22Rv1 (cell line): ENCODE data around the gene ETNK2.

Experiments used
- H3K27ac ChIP-seq: fragments of 450-650 bp; 2 replicates; pipeline ENCODE4 v1.5.1; 2017
- ZFX ChIP-seq: fragments of 450-650 bp; IDR thresholded peaks from 2 replicates; pipeline ENCODE4 v1.6.1; 2017; ENCODE audit warnings: antibody characterized with exemption, borderline replicate concordance
- TF ChIP-seq, protein P1 (sequence below): fragments of 450-650 bp; IDR thresholded peaks from 2 replicates; pipeline ENCODE4 v1.5.1; 2017; ENCODE audit warnings: mild to moderate bottlenecking

The ETNK2 gene

DNA sequence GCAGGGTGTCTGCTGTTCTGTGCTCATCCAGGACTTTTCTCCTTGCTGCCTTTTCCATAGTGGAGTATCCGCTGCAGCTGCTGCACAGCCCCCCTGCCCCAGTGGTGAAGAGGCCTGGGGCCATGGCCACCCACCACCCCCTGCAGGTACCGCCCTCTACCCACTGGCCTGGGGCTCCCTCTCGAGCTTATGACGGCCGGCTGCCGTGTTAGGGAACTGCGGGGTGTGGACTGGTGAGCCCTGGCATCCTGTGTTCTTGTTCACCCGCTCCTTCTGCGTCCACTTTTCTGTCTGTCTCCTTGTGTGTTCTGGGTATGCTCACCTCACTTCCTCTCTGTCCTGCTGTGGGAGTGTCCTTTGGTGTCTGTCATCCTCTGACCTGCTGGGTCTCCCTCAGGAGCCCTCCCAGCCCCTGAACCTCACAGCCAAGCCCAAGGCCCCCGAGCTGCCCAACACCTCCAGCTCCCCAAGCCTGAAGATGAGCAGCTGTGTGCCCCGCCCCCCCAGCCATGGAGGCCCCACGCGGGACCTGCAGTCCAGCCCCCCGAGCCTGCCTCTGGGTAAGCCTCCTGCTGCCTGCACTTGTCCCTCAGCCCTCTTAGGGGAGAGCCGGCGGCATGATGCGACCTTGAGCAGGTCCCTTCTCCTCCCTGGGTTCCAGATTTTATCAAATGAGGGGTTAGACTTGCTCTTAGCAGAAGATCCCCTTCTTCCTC is 29.8 kb downstream of the ETNK2 start:
- H3K27ac ChIP-seq = no peak overlapping the region
- TF ChIP-seq ZFX = no peak
- TF ChIP-seq, protein P1, sequence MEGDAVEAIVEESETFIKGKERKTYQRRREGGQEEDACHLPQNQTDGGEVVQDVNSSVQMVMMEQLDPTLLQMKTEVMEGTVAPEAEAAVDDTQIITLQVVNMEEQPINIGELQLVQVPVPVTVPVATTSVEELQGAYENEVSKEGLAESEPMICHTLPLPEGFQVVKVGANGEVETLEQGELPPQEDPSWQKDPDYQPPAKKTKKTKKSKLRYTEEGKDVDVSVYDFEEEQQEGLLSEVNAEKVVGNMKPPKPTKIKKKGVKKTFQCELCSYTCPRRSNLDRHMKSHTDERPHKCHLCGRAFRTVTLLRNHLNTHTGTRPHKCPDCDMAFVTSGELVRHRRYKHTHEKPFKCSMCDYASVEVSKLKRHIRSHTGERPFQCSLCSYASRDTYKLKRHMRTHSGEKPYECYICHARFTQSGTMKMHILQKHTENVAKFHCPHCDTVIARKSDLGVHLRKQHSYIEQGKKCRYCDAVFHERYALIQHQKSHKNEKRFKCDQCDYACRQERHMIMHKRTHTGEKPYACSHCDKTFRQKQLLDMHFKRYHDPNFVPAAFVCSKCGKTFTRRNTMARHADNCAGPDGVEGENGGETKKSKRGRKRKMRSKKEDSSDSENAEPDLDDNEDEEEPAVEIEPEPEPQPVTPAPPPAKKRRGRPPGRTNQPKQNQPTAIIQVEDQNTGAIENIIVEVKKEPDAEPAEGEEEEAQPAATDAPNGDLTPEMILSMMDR = no peak

DNA sequence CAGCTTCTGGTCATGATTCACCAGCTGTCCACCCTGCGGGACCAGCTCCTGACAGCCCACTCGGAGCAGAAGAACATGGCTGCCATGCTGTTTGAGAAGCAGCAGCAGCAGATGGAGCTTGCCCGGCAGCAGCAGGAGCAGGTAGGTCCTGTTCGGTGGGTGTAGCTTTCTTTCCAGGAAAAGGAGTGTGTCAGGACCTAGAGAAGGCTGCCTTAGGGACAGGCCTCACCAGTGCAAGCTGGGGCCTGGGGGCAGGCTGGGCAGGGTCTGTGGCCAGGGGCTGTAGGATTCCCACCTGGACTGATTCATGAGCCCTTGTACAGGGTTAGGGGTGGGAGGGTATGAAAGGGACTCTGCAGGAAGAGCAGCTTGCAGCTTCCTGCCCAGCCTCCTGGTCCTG is 35.3 kb downstream of the ETNK2 start:
- TF ChIP-seq, protein P1 = no peak

DNA sequence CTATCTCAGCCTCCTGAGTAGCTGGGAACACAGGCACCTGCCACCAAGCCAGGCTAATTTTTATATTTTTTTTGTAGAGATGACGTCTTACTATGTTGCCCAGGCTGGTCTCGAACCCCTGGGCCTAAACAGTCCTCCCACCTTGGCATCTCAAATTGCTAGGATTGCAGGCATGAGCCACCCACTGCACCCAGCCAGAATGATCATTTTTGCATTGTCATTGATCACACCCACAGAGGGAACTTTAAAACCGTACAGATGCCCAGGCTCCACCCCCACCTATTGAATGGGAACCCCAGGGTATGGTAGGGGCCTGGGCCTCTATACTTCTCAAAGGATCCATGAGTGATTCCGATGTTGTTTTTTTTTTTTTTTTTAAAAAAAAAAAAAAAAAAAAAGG is 36.7 kb downstream of the ETNK2 start:
- H3K27ac ChIP-seq = no peak overlapping the region
- TF ChIP-seq, protein P1 = no peak
- TF ChIP-seq ZFX = no peak

More for the DNA sequence above, 35.3 kb downstream of the ETNK2 start:
- H3K27ac ChIP-seq = no peak overlapping the region

DNA sequence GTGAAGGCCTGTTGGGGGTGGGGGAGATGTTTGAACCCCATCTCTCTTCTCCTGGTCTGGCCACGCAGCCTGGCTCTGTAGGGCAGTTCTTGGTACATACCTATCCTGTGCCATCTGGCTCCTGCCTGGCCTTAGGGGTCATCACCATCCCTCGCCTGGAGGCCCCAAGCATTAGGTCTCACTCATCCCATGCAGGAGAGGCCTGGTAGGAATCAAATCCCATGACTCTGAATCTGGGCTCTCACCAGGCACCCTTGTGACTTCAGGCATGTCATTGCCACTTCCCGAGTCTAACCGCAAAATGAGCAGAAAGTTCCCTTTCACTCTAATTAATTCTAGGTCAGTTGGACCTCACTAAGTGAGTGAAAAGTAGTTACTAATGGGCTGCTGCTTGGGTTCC is 37.2 kb downstream of the ETNK2 start:
- no peak overlapping the region for H3K27ac ChIP-seq
- TF ChIP-seq, protein P1 = no peak
- no peak for TF ChIP-seq ZFX

DNA sequence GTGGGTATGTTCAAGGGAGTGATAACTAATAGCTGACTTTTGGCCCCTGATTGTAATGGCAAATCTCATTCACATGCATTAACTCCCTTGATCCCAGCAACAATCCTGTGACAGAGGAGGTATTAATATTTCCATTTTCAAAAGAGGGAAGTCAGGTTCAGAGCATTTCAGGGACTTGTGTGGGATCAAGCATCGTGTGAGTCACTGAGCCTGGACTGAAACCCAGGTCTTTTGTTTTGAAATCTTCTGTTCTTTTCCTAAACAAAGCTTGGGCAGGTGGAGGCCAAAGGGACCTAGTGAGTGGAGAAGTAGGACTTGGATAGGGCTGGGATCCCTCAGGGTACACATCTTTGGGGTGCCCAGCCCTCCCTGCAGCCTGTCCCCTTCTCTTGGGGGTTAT is 37.9 kb downstream of the ETNK2 start:
- H3K27ac ChIP-seq = no peak overlapping the region
- TF ChIP-seq, protein P1 = no peak
- TF ChIP-seq ZFX = no peak

DNA sequence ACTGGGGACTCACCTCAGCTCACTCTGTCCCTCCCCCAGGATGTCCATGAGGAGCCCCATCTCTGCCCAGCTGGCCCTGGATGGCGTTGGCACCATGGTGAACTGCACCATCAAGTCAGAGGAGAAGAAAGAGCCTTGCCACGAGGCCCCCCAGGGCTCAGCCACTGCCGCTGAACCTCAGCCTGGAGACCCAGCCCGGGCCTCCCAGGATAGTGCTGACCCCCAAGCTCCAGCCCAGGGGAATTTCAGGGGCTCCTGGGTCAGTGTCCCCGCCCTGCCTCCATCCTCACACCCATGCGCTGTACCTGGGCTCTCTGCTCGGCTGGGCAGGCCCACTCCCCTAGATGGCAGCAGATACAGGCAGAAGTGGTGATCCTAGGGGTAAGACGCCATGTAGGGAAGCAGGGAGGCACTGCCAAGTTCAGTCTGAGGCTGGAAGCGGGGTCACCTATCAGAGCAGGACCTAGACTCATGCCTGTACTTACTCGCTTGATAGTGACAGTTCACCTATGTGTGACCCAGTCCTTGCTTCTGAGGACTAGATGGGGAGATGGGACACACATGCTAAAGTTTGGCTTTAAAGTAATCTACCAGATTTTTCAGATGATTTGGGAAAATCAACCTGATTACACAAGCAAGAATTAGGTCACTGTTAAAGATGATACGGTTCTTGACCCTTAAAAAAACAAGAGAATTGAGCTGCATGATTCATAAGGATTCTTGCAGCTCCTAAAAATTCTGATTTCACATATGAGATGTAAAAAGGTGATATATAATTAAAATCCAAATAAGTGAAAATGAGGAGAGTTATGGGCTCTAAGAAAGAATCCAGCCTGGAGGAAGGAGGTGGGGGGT is 38.7 kb downstream of the ETNK2 start:
- TF ChIP-seq, protein P1 = no peak
- TF ChIP-seq ZFX = no peak
- H3K27ac ChIP-seq = no peak overlapping the region
